Measurements from ENCODE around the gene TBL1X.

TBL1X gene

GRCh38 chrX:9708923-9709553 is 244.2 kb downstream of the TBL1X start:
- Histone ChIP-seq H3K9me3 (no peaks in the 10 kb centered on the region), H3K4me1 (ENCODE audit: control insufficient read depth in 1 of 2, insufficient read depth in 1 of 2, low read depth in 1 of 2, low read length in 1 of 2) (peaks cover 0 to 2% of the 10 kb centered on the region in 2 experiments), H3K27me3 (no peaks in the 10 kb centered on the region), H3K27ac (no peak overlapping the region), H3K4me3 (ENCODE audit: low read depth in 1 of 2, low read length in 1 of 2) (no peak overlapping the region), H3K36me3 (peaks cover 62% of the 10 kb centered on the region)
- peak; percentile 57 for TF ChIP-seq CTCF (IDR thresholded peaks at IDR 0.05)

GRCh38 chrX:9710332-9710731 is 245.5 kb downstream of the TBL1X start:
- Histone ChIP-seq H3K27ac (no peak overlapping the region), H3K4me1 (ENCODE audit: control insufficient read depth in 1 of 2, insufficient read depth in 1 of 2, low read depth in 1 of 2, low read length in 1 of 2) (peaks cover 0 to 2% of the 10 kb centered on the region in 2 experiments), H3K9me3 (no peaks in the 10 kb centered on the region), H3K27me3 (no peaks in the 10 kb centered on the region), H3K4me3 (ENCODE audit: low read depth in 1 of 2, low read length in 1 of 2) (no peak overlapping the region), H3K36me3 (peaks cover 71% of the 10 kb centered on the region)
- no peak for TF ChIP-seq CTCF (IDR thresholded peaks at IDR 0.05)

GRCh38 chrX:9717376-9717775 is 252.5 kb downstream of the TBL1X start:
- Histone ChIP-seq H3K27ac (no peak overlapping the region), H3K36me3 (peaks cover 47% of the 10 kb centered on the region), H3K9me3 (no peaks in the 10 kb centered on the region), H3K4me1 (ENCODE audit: control insufficient read depth in 1 of 2, insufficient read depth in 1 of 2, low read depth in 1 of 2, low read length in 1 of 2) (no peaks in the 10 kb centered on the region), H3K4me3 (ENCODE audit: low read depth in 1 of 2, low read length in 1 of 2) (no peak overlapping the region), H3K27me3 (no peaks in the 10 kb centered on the region)
- TF ChIP-seq CTCF (IDR thresholded peaks at IDR 0.05) = no peak

GRCh38 chrX:9724711-9725110 is 259.9 kb downstream of the TBL1X start:
- no peak overlapping the region for H3K4me3 ChIP-seq (ENCODE audit: low read depth in 1 of 2, low read length in 1 of 2)
- H3K27ac ChIP-seq = no peak overlapping the region
- H3K4me1 ChIP-seq (ENCODE audit: control insufficient read depth in 1 of 2, insufficient read depth in 1 of 2, low read depth in 1 of 2, low read length in 1 of 2) = no peaks in the 10 kb centered on the region
- no peaks in the 10 kb centered on the region for H3K27me3 ChIP-seq
- H3K9me3 ChIP-seq = no peaks in the 10 kb centered on the region
- H3K36me3 ChIP-seq = no peaks in the 10 kb centered on the region
- TF ChIP-seq CTCF (IDR thresholded peaks at IDR 0.05) = no peak

- no peaks in the 10 kb centered on the region for H3K4me1 ChIP-seq (ENCODE audit: control insufficient read depth in 1 of 2, insufficient read depth in 1 of 2, low read depth in 1 of 2, low read length in 1 of 2)
- H3K9me3 ChIP-seq = no peaks in the 10 kb centered on the region
- H3K4me3 ChIP-seq (ENCODE audit: low read depth in 1 of 2, low read length in 1 of 2) = no peak overlapping the region
- TF ChIP-seq CTCF (IDR thresholded peaks at IDR 0.05) = no peak
- H3K27me3 ChIP-seq = no peaks in the 10 kb centered on the region
- H3K27ac ChIP-seq = no peak overlapping the region
- no peaks in the 10 kb centered on the region for H3K36me3 ChIP-seq
These were observed 263.4 kb downstream of the TBL1X start for GRCh38 chrX:9728261-9728660.

Data from neutrophil (primary cell).